Stimulated activated naive B cell treated with anti-CD40 and anti-IgM and Interleukin-4, amounts not matched to agents 10 μg/mL and 1 μg/mL and 100 μg/mL, for 72 hours (primary cell): ENCODE results near the gene CACNA1C.
A peak's percentile ranks its signal among the peaks of the same experiment; 100 is the strongest.

Experiments used
- ATAC-seq, 2 donors: fragments of 150-1000 bp; cut with Tn5 transposase; replicated peaks; 2 replicates each; pipeline ENCODE4 v1.10.0; 2021; ENCODE audit warnings: moderate library complexity in 1 of 2
- DNase-seq: peaks from one replicate; pipeline ENCODE4 v3.0.0; 2021
- H3K27ac Mint-ChIP-seq: one replicate; pipeline ENCODE4 v1.8.0; 2022; ENCODE audit warnings: mild to moderate bottlenecking, mixed read lengths
- H3K27me3 Mint-ChIP-seq, 2 donors: one replicate each; pipeline ENCODE4 v1.8.0; 2022; ENCODE audit warnings: mixed read lengths in 2 of 2
- H3K36me3 Mint-ChIP-seq, 2 donors: one replicate each; pipeline ENCODE4 v1.8.0; 2022; ENCODE audit warnings: mixed read lengths in 2 of 2, mild to moderate bottlenecking in 1 of 2
- H3K4me1 Mint-ChIP-seq, 2 donors: one replicate each; pipeline ENCODE4 v1.8.0; 2022; ENCODE audit warnings: mixed read lengths in 2 of 2, mild to moderate bottlenecking in 1 of 2
- H3K4me3 Mint-ChIP-seq, 2 donors: one replicate each; pipeline ENCODE4 v1.8.0; 2022; ENCODE audit warnings: mild to moderate bottlenecking in 2 of 2, mixed read lengths in 2 of 2, moderate library complexity in 1 of 2
- H3K9me3 Mint-ChIP-seq, 2 donors: one replicate each; pipeline ENCODE4 v1.8.0; 2022; ENCODE audit warnings: mixed read lengths in 2 of 2, mild to moderate bottlenecking in 1 of 2

The CACNA1C gene

DNA sequence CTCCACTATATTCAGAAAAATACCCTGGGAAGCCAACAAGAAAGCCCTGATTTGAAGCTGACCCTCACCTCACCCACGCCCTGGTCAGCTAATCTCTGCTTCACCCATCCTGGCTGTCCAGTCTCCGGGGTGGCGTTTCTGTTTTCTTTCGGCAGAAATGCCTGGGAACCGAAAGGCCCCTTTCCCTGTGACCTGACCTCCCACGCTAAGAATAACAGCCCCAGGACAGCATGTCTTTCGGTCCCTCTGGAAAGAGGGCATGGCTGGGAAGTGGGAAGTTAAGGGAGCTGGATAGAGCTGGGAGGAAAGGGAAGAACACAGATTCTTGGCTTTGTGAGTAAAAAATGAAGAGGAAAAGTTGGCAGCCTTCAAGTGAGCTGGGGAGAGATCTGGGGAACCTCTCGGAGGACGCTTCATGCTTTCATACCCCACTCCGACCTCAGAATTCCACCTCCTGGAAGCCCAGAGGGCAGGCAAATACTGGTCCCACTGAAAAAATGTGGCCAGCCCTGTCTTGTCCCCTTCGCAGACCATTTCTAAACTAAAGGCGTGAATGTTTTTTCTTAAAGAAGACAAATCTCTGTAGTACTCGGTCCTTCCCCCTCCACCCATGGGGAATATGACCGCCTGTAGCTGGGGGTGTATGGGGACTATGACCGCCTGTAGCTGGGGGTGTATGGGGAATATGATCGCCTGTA is 579.0 kb downstream of the CACNA1C start:
- Mint-ChIP-seq H3K4me3 (no peak overlapping the region), H3K27ac (no peak overlapping the region), H3K9me3 (no peaks in the 10 kb centered on the region), H3K27me3 (peaks cover 9 to 26% of the 10 kb centered on the region in 2 donors), H3K36me3 (no peaks in the 10 kb centered on the region), H3K4me1 (peaks cover 7 to 10% of the 10 kb centered on the region in 2 donors)
- ATAC-seq (no peak), DNase-seq (no peak)

DNA sequence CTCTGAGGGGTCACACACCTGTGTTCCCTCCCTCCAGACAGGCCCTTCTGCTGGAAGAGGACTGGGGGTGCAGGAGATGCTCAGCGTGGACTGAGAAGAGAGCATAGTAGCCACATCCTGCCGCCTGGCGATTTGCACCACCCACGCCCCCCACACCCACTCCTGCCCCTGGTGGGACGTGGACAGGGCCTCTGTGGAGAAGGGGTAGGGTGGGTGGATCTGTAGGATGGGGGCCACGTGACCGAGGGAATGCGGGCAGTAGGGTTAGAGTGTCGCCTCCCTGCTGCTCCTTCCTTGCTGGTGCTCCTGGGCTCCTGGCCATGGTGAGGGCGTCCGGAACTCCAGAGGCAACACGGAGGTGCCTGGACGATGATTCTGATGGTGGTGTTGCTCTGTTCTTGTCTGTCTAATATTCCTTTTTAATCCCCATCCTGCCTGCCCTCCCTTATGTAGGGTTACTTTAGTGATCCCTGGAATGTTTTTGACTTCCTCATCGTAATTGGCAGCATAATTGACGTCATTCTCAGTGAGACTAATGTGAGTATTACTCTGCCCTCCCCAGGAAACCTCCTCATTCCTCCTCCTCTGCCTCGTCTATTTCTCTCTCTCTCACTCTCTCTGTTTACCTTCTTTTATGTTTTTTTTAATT is 580.5 kb downstream of the CACNA1C start:
- ATAC-seq (no peak), DNase-seq (no peak)
- H3K4me3 Mint-ChIP-seq = no peak overlapping the region
- H3K36me3 Mint-ChIP-seq = no peaks in the 10 kb centered on the region
- peaks cover 7 to 22% of the 10 kb centered on the region in 2 donors for H3K27me3 Mint-ChIP-seq
- H3K27ac Mint-ChIP-seq = no peak overlapping the region
- H3K9me3 Mint-ChIP-seq = no peaks in the 10 kb centered on the region
- H3K4me1 Mint-ChIP-seq = no peaks in the 10 kb centered on the region

DNA sequence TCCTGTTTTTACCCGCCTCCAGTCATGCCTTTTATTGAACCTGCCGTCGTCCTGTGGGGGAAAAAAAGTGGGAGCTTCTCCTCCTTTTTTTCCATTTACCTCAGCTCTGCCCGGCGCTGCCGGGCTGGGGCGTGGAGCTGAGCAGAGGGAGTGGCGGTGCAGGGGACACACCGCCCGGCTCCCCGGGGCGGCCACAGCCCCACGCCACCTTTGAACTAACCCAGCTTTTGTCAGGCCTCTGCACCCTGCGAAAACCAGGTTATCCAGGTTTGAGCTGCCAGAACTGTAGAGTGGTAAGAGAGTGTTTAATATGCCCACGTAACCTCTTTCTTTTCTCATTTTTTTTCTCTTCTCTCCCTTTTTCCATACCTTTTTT is 581.0 kb downstream of the CACNA1C start:
- Mint-ChIP-seq H3K4me3 (no peak overlapping the region), H3K36me3 (no peaks in the 10 kb centered on the region), H3K27me3 (peaks cover 11 to 19% of the 10 kb centered on the region in 2 donors), H3K4me1 (no peaks in the 10 kb centered on the region), H3K9me3 (no peaks in the 10 kb centered on the region), H3K27ac (no peak overlapping the region)
- DNase-seq (no peak), ATAC-seq (no peak)

DNA sequence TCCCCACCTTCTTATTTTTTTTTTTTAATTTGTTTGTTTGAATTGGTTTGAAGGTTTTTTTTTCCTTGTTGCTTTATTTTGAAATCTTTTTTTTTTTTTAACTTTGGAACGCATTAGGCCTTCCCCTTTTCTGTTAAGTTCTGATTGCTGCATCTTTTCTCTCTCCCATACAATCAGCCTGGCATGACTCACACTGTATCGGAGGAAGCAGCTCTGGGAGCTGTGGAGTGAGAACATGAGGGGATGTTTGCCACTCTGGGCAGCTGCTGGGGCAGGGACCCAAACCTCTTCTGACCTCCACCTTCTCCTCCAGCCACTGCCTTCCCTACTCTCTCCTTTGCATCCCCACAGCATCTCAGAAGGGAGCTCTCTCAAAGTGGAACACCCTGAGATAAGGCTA is 581.7 kb downstream of the CACNA1C start:
- peaks cover 11 to 19% of the 10 kb centered on the region in 2 donors for H3K27me3 Mint-ChIP-seq

DNA sequence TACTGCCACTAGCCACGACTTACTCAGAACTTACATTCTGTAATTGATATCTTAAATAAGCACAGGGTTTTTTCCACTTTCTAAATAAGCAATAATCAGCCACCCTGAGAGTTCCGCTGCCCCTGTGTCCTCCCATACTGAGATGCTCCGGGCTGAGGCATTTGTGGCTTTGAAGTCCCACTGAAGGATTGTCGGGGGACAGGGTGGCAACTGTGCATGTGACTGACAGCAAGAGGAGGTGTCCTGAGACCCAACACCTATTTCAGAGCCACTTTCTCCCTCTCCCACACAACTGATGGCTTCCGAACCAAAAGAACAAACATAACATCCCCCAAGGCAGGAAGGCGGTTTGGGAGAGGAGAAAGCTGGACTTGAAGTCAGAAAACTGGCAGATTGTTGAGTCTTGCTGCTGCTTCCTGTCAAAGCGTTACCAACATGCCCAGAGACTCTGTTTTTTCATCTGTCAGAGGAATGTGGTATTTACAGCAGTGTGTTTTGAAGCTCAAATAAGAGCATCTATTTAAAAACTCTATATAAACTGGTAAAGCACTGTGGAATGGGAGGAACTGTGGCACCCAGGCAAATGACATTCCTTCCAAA is 584.1 kb downstream of the CACNA1C start:
- no peak for ATAC-seq

More for the DNA sequence above, 581.7 kb downstream of the CACNA1C start:
- no peak overlapping the region for H3K27ac Mint-ChIP-seq
- no peaks in the 10 kb centered on the region for H3K36me3 Mint-ChIP-seq
- ATAC-seq (no peak), DNase-seq (no peak)
- H3K9me3 Mint-ChIP-seq = no peaks in the 10 kb centered on the region
- H3K4me1 Mint-ChIP-seq = no peaks in the 10 kb centered on the region
- no peak overlapping the region for H3K4me3 Mint-ChIP-seq

DNA sequence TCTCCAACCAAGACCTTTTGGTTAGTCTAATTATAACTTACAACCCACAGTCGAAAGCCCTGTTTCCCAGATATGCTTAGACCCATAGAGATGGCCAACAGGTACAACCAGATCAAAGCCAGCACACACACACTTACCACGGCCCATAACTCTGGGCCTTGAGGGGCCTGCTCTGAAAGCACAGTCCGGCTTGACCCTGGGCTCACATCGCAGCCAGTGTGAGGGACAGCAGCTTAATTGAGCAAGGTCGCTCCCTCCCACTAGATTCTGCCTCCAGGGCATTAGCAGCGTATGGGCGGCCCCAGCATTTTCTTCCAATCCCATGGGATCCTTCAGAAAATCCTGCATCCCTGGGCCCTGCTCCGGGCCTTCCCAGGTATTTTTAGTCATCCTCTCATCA is 584.6 kb downstream of the CACNA1C start:
- H3K9me3 Mint-ChIP-seq = no peaks in the 10 kb centered on the region
- H3K27ac Mint-ChIP-seq = no peak overlapping the region
- no peak overlapping the region for H3K4me3 Mint-ChIP-seq
- H3K27me3 Mint-ChIP-seq = peaks cover 19% of the 10 kb centered on the region in 2 donors
- H3K36me3 Mint-ChIP-seq = no peaks in the 10 kb centered on the region
- H3K4me1 Mint-ChIP-seq = no peaks in the 10 kb centered on the region
- ATAC-seq = no peak
- no peak for DNase-seq

More for the DNA sequence above, 584.1 kb downstream of the CACNA1C start:
- no peak for DNase-seq
- no peak overlapping the region for H3K4me3 Mint-ChIP-seq
- peaks cover 16 to 19% of the 10 kb centered on the region in 2 donors for H3K27me3 Mint-ChIP-seq
- no peaks in the 10 kb centered on the region for H3K9me3 Mint-ChIP-seq
- no peak overlapping the region for H3K27ac Mint-ChIP-seq
- no peaks in the 10 kb centered on the region for H3K36me3 Mint-ChIP-seq
- H3K4me1 Mint-ChIP-seq = no peaks in the 10 kb centered on the region

DNA sequence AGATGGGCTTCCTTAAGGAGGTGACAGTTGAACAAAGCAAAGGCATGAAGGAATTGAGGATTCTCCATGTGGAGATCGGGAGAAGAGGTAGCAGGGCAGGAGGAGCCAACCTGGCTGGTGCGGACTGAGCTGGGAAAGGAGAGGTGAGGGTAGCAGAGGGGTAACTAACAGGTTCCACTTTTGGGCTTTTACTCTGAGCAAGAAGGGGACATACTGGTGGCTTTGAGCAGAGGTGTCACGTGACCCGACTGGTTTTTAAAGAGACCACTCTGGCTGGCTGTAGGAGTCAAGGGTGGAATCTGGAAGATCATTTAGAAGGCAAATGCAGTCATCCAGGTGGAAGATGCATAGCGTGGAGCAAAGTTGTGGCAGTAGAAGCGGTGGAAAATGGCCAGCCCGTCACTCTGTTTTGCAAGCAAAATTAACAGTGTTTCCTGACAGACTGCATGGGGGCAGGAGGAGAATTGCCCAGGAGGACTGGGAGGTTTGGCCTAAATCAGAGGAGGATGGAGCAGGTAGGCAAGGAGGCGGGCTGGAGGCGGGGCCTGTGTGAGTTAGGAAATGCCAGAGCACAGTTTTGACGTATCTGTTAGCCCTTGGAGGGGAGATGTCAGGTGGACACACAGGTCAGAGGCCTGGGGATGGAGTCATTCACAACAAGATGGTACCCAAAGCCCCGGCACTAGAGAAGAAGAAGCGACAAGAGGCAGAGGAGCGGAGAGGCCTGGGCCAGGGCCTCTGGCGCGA is 585.7 kb downstream of the CACNA1C start:
- ATAC-seq (no peak), DNase-seq (no peak)
- Mint-ChIP-seq H3K4me1 (no peaks in the 10 kb centered on the region), H3K9me3 (no peaks in the 10 kb centered on the region), H3K36me3 (no peaks in the 10 kb centered on the region), H3K27me3 (peaks cover 16 to 26% of the 10 kb centered on the region in 2 donors), H3K27ac (no peak overlapping the region), H3K4me3 (no peak overlapping the region)

DNA sequence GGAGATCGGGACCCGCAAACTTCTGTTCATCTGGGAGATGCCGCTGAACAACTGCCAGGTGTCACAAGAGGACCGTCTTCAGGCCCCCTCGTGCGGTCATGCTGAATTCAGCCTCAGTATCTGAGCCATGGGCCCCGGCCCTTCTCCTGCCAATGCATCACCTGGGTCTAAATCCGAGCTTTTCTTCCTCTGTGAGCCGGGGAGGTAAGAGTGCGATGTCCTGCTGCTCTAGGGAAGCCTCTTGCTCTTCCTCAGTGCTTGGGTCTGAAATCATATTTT is 586.2 kb downstream of the CACNA1C start:
- Mint-ChIP-seq H3K27me3 (peaks cover 20 to 32% of the 10 kb centered on the region in 2 donors), H3K36me3 (no peaks in the 10 kb centered on the region), H3K27ac (no peak overlapping the region), H3K9me3 (no peaks in the 10 kb centered on the region), H3K4me3 (no peak overlapping the region), H3K4me1 (no peaks in the 10 kb centered on the region)
- DNase-seq (no peak), ATAC-seq (no peak)

DNA sequence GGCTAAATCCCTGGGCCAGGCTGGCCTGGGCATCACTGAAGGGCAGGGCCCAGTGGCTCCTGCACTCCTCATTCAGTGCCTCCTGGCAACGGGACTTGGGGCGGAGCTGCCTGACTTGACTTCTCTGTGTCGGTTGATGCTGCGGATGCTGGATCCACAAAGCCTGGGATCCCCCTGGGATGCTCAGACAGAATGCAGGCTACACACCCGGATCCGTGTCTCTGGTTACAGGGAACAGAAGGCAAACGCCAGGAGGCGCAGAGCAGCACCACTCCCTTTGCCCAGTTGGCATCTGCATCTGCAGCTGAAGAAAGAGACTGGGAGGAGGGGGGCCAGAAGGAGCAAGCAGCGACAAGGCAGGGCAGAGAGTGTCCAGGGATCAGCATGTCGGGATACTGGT is 587.5 kb downstream of the CACNA1C start:
- no peak for ATAC-seq
- H3K36me3 Mint-ChIP-seq = no peaks in the 10 kb centered on the region
- DNase-seq = no peak
- no peak overlapping the region for H3K27ac Mint-ChIP-seq
- H3K9me3 Mint-ChIP-seq = no peaks in the 10 kb centered on the region
- H3K4me3 Mint-ChIP-seq = no peak overlapping the region
- H3K4me1 Mint-ChIP-seq = no peaks in the 10 kb centered on the region
- H3K27me3 Mint-ChIP-seq = peaks cover 25 to 42% of the 10 kb centered on the region in 2 donors

DNA sequence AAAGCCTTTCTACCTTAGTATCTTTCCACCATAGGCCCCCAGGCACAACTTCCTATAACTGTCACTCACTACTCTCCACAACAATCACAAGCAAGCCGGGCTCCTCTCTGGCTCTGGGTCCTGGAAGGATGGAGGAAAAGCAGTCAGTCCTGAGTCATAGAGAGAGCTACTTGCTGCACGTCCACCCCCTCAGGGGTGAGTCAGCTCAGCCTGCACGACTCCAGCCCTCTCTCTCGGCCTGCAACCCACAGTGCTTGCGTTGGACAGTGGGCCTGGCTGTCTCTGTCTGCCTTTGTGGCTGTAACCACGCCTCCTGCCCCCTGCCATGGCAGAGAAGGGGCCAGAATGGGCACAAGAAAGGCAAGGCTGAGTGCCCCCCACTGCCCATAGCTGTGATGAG is 587.9 kb downstream of the CACNA1C start:
- Mint-ChIP-seq H3K36me3 (no peaks in the 10 kb centered on the region), H3K4me1 (no peaks in the 10 kb centered on the region), H3K4me3 (no peak overlapping the region), H3K27ac (no peak overlapping the region), H3K27me3 (peaks cover 29 to 45% of the 10 kb centered on the region in 2 donors), H3K9me3 (no peaks in the 10 kb centered on the region)
- DNase-seq (no peak), ATAC-seq (peak; percentile 53 to 78)

DNA sequence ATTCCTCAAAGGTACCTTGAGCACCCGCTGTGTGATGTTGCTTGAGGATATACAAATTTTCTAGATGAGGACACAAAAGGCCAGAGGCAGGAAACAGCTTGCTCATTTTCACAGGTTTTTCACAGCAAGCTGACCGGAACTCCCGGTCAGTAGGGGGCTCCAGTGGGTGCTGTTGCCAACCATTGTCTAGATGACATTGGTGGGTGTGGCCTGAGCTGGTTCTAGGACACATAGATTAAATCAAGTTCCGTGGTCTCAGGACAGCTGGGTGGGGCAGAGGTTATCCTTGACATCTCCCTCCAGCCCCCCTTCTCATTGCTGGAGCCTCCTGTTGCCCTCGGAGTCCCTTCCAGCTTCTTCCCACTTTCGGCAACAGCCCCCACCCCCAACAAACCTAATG is 588.4 kb downstream of the CACNA1C start:
- H3K4me3 Mint-ChIP-seq = no peak overlapping the region
- no peak overlapping the region for H3K27ac Mint-ChIP-seq
- no peaks in the 10 kb centered on the region for H3K36me3 Mint-ChIP-seq
- H3K4me1 Mint-ChIP-seq = no peaks in the 10 kb centered on the region
- no peak for ATAC-seq
- peaks cover 29 to 48% of the 10 kb centered on the region in 2 donors for H3K27me3 Mint-ChIP-seq
- no peak for DNase-seq
- H3K9me3 Mint-ChIP-seq = no peaks in the 10 kb centered on the region

DNA sequence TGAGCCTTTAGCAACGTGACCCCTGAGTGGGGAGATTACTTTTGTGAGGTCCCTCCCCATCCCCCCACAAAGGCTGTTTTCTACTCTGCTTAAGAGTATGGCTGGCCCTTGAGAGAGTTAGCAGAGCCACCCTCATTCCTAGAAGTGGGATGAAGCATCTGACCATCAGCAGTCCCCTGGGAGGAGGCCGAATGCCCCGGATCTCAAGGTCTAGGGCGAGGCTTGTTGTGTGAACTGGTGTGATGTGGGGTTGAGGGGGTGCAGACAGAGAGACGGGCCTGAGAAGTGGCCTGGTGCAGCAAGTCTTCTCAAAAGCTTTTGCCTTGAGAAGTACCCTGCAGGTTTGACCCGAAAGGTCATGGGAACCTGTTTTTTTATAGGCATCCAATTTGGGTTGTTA is 589.0 kb downstream of the CACNA1C start:
- no peak overlapping the region for H3K27ac Mint-ChIP-seq
- H3K4me1 Mint-ChIP-seq = no peaks in the 10 kb centered on the region
- DNase-seq = no peak
- no peaks in the 10 kb centered on the region for H3K9me3 Mint-ChIP-seq
- no peak overlapping the region for H3K4me3 Mint-ChIP-seq
- H3K27me3 Mint-ChIP-seq = peaks cover 35 to 53% of the 10 kb centered on the region in 2 donors
- no peaks in the 10 kb centered on the region for H3K36me3 Mint-ChIP-seq
- ATAC-seq = no peak

DNA sequence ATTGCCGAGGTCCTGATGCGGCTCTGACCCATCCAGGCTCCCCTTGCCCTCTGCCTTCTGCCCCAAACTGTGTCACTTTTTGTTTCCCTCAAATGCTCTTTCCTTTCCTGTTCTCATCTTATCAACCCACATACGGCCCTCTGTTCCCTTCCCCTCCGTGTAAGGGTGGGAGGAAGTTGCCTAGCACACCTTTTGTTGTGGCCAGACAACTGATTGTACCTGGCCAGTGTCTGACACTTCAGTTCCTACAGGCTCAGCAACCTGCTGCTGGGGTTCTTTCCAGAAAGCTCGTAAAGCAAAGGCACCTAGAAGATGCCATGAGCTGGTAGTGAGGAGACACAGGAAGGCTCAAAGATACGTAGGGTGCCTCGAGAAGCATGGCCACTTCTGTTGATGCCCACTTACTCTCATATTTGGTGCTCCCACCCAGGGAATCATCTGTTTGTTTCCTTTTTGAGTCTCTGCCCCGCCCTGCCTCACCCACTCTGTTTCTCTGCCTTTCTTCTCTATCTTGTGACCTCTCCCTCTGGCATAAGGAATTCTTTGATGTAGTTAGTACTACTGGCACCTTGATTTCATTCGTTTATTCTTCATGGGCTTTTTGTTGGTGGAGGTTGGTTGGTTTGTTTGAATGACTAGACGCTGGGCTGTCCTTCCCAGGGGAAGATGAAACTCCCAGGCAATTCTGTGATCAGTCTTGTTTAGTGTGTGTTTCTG is 589.5 kb downstream of the CACNA1C start:
- H3K27ac Mint-ChIP-seq = no peak overlapping the region
- no peak for DNase-seq
- H3K27me3 Mint-ChIP-seq = peaks cover 39 to 58% of the 10 kb centered on the region in 2 donors
- no peaks in the 10 kb centered on the region for H3K36me3 Mint-ChIP-seq
- no peaks in the 10 kb centered on the region for H3K4me1 Mint-ChIP-seq
- no peak for ATAC-seq
- no peaks in the 10 kb centered on the region for H3K9me3 Mint-ChIP-seq
- H3K4me3 Mint-ChIP-seq = no peak overlapping the region

DNA sequence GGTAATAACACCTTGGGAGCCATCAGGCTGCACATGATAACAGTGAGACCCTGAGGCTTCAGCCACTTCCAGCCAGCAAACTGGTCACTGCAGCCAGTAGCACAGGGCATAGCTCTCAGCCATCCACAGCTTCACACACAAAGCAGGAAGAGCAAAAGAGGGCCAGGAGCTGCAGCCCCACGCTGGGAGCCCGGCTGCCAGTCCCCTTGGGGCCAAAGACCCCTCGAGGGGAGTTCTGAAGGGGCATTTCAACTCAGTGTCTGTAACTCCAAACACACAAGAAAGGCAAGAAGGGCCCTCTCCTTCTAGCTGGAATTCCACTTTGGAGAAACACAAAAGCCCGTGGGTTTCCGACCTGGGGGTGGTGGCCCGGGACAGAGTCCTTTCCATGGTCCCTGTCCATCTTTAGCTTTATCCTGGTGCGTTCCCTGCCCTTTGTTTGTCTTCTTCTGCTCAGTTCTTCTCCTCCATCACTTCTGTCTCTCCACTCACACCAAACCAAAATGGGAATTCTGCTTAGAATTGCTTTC is 590.2 kb downstream of the CACNA1C start:
- Mint-ChIP-seq H3K27me3 (peaks cover 35 to 56% of the 10 kb centered on the region in 2 donors), H3K4me1 (no peaks in the 10 kb centered on the region), H3K27ac (no peak overlapping the region), H3K36me3 (no peaks in the 10 kb centered on the region), H3K9me3 (no peaks in the 10 kb centered on the region), H3K4me3 (no peak overlapping the region)
- no peak for DNase-seq
- ATAC-seq = no peak
